ENCODE results near the gene ACAD10. TPM values are rescaled to one million over a fixed set of nuclear protein-coding genes. Genes with fewer than 3 reads are reported as not detected.
"Not testable (repeated sequence)": the region's sequence is repeated elsewhere in the genome, so short reads cannot be mapped to it uniquely, and the experiment has no call there.

Gene ACAD10
- total RNA-seq, 1 donor from 2014 or later = 23.3 TPM

DNA sequence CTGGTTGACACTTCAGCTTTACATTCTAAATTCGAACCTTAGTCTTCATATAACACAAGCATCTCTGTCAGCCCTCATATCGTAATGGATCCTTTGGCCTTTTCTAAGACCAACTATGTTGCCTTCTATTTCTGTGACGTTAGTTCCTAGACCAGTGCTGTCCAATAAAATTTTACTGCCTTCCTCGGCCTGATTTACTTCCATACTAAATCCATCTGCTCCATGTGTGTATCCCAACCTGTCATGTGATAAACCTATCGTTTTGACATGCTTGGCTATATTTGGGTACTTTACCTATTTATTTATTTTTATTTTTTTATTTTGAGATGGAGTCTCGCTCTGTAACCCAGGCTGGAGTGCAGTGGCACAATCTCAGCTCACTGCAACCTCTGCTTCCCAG is 20.3 kb downstream of the ACAD10 start:
- Histone ChIP-seq H3K4me3 (no peak overlapping the region), H3K4me1 (no peaks in the 10 kb centered on the region), H3K27ac (no peak overlapping the region), H3K9me3 (no peaks in the 10 kb centered on the region), H3K27me3 (no peaks in the 10 kb centered on the region), H3K36me3 (peaks cover 75% of the 10 kb centered on the region)
- intact Hi-C loops (cut with DNase I) = no loop called here
- DNase-seq (no peak), ATAC-seq (no peak)
- TF ChIP-seq, protein P1, sequence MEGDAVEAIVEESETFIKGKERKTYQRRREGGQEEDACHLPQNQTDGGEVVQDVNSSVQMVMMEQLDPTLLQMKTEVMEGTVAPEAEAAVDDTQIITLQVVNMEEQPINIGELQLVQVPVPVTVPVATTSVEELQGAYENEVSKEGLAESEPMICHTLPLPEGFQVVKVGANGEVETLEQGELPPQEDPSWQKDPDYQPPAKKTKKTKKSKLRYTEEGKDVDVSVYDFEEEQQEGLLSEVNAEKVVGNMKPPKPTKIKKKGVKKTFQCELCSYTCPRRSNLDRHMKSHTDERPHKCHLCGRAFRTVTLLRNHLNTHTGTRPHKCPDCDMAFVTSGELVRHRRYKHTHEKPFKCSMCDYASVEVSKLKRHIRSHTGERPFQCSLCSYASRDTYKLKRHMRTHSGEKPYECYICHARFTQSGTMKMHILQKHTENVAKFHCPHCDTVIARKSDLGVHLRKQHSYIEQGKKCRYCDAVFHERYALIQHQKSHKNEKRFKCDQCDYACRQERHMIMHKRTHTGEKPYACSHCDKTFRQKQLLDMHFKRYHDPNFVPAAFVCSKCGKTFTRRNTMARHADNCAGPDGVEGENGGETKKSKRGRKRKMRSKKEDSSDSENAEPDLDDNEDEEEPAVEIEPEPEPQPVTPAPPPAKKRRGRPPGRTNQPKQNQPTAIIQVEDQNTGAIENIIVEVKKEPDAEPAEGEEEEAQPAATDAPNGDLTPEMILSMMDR (IDR thresholded peaks at IDR 0.05) = no peak

DNA sequence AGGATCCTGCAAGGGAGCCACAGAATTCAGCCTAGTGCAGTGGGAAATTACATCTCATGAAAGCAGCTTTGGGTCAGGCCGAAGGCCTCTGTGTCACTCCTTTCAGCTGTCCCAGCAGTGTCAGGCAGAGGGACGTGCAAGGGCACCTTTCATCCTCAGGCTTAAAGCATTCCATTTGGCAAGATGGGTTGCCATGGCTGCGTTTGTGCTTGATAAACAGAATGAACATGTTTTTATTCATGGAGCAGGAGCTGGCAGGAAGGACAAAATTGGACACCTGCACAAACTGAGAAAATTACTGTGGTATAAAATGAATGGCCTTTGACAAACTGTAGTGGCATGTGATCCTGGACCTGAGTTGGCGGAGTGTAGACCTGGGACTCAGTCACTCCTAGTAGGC is 29.4 kb downstream of the ACAD10 start:
- Histone ChIP-seq H3K36me3 (peaks cover 81% of the 10 kb centered on the region), H3K4me3 (no peak overlapping the region), H3K4me1 (no peaks in the 10 kb centered on the region), H3K27ac (no peak overlapping the region), H3K27me3 (no peaks in the 10 kb centered on the region), H3K9me3 (no peaks in the 10 kb centered on the region)
- TF ChIP-seq, protein P1 (IDR thresholded peaks at IDR 0.05) = no peak
- ATAC-seq (no peak), DNase-seq (no peak)
- intact Hi-C loops (cut with DNase I) = no loop called here

DNA sequence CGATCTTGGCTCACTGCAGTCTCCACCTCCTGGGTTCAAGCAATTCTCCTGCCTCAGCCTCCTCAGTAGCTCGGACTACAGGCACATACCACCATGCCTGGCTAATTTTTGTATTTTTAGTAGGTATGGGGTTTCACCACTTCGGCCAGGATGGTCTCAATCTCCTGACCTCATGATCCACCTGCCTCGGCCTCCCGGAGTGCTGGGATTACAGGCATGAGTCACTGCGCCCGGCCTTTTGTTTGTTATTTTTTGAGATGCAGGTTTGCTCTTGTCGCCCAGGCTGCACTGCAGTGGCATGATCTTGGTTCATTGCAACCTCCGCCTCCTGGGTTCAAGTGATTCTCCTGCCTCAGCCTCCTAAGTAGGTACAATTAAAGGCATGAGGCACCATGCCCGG is 33.5 kb downstream of the ACAD10 start:
- ATAC-seq; H3K4me3 ChIP-seq; DNase-seq; H3K9me3 ChIP-seq; H3K27me3 ChIP-seq; intact Hi-C loops (cut with DNase I); H3K27ac ChIP-seq; H3K4me1 ChIP-seq: not testable (repeated sequence)
- H3K36me3 ChIP-seq = peaks cover 70% of the 10 kb centered on the region

DNA sequence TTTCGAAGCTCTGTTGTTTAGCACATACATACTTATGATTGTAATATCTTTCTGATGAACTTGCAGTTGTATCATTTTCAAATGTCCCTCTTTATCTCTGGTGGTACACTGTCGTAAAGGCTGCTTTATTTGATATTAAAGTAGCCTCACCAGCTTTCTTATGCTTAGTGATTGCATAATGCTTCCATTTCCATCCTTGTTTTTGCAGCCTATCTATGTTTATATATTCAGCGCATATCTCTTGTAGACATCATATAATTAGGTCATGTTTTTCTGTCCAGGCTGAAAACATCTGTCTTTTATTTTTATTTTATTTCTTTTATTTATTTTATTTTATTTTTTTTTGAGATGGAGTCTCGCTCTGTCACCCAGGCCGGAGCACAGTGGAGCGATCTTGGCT is 34.6 kb downstream of the ACAD10 start:
- Histone ChIP-seq H3K27ac (no peak overlapping the region), H3K9me3 (no peaks in the 10 kb centered on the region), H3K36me3 (peaks cover 67% of the 10 kb centered on the region), H3K4me3 (no peak overlapping the region), H3K4me1 (no peaks in the 10 kb centered on the region), H3K27me3 (no peaks in the 10 kb centered on the region)
- TF ChIP-seq, protein P1 (IDR thresholded peaks at IDR 0.05) = no peak
- ATAC-seq (no peak), DNase-seq (no peak)
- intact Hi-C loops (cut with DNase I) = no loop called here

DNA sequence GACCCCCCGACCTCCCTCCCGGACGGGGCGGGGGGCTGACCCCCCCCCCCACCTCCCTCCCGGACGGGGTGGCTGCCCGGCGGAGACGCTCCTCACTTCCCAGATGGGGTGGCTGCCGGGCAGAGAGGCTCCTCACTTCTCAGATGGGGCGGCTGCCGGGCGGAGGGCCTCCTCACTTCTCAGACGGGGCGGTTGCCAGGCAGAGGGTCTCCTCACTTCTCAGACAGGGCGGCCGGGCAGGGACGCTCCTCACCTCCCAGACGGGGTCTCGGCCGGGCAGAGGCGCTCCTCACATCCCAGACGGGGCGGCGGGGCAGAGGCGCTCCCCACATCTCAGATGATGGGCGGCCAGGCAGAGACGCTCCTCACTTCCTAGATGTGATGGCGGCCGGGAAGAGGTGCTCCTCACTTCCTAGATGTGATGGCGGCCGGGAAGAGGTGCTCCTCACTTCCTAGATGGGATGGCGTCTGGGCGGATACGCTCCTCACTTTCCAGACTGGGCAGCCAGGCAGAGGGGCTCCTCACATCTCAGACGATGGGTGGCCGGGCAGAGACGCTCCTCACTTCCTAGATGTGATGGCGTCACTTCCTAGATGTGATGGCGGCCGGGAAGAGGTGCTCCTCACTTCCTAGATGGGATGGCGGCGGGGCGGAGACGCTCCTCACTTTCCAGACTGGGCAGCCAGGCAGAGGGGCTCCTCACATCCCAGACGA is 38.0 kb downstream of the ACAD10 start:
- H3K27ac ChIP-seq; H3K27me3 ChIP-seq; ATAC-seq; H3K4me1 ChIP-seq; DNase-seq; H3K9me3 ChIP-seq; H3K4me3 ChIP-seq; intact Hi-C loops (cut with DNase I): not testable (repeated sequence)
- peaks cover 42% of the 10 kb centered on the region for H3K36me3 ChIP-seq

DNA sequence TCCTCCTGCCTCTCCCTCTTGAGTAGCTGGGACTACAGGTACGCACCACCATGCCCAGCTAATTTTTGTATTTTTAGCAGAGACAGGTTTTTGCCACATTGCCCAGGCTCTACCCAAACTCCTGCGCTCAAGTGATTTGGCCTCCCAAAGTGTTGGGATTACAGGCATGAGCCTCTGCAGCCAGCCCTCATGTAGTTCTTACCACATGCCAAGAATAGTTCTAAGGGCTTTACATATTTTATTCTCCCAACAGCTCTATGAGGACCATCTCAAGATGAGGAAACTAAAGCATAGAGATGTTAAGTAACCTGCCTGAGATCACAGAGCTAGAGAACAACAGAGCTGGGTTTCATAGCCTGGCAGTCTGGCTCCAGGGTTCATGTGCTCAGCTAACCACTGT is 42.9 kb downstream of the ACAD10 start:
- Histone ChIP-seq H3K27ac (no peak overlapping the region), H3K4me1 (no peaks in the 10 kb centered on the region), H3K27me3 (no peaks in the 10 kb centered on the region), H3K36me3 (peaks cover 44% of the 10 kb centered on the region), H3K4me3 (no peak overlapping the region), H3K9me3 (no peaks in the 10 kb centered on the region)
- ATAC-seq (peak; percentile 82), DNase-seq (no peak)
- TF ChIP-seq, protein P1 (IDR thresholded peaks at IDR 0.05) = no peak
- intact Hi-C loops (cut with DNase I) = no loop called here

DNA sequence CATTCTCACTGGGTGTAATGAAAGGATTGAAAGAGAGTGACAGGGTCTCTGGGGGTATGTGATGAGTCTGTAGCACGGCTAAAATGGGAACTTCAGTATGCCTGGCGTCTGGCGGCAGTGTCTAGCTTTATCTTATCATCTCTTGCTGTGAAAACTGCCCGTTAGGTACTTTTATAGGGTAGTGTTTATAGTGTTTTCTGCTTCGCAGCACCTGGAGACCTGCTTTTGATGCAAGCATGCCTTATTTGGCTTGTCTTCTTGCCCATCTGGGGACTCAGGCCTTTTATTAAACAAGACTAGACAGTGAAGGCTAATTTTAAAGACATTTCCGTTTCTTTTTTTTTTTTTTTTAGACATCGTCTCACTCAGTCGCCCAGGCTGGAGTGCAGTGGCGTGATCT is 44.6 kb downstream of the ACAD10 start:
- no peaks in the 10 kb centered on the region for H3K4me1 ChIP-seq
- DNase-seq = no peak
- peaks cover 46% of the 10 kb centered on the region for H3K36me3 ChIP-seq
- H3K4me3 ChIP-seq = no peak overlapping the region
- TF ChIP-seq, protein P1 (IDR thresholded peaks at IDR 0.05) = no peak
- no peak for ATAC-seq
- intact Hi-C loops (cut with DNase I) = no loop called here
- H3K27ac ChIP-seq = no peak overlapping the region
- no peaks in the 10 kb centered on the region for H3K9me3 ChIP-seq
- H3K27me3 ChIP-seq = no peaks in the 10 kb centered on the region

All from upper lobe of right lung (tissue), 1 donor.